HAP-1 (cell line): ENCODE results near the gene CHST5.
"Not testable (repeated sequence)": the region's sequence is repeated elsewhere in the genome, so short reads cannot be mapped to it uniquely, and the experiment has no call there.

ENCODE experiments used
- DNase-seq, 2 experiments: peaks; one replicate each; pipeline ENCODE4 v3.0.0-alpha.2; 2016 to 2020; ENCODE audit warnings: low spot score in 2 of 2
- H3K27me3 ChIP-seq: fragments of 250-450 bp; sonication (Bioruptor Pico); 2 replicates; pipeline ENCODE4 v1.5.1; 2020; ENCODE audit warnings: low read depth, mild to moderate bottlenecking, moderate library complexity
- H3K36me3 ChIP-seq: fragments of 250-450 bp; sonication (Bioruptor Pico); replicated peaks from 2 replicates; pipeline ENCODE4 v1.5.1; 2020; ENCODE audit warnings: mild to moderate bottlenecking
- H3K4me1 ChIP-seq: fragments of 250-450 bp; sonication (Bioruptor Pico); 2 replicates; pipeline ENCODE4 v1.5.1; 2020; ENCODE audit warnings: mild to moderate bottlenecking
- H3K4me3 ChIP-seq: fragments of 250-450 bp; sonication (Bioruptor Pico); 2 replicates; pipeline ENCODE4 v1.5.1; 2020; ENCODE audit warnings: mild to moderate bottlenecking, moderate library complexity
- H3K9me3 ChIP-seq: fragments of 250-450 bp; sonication (Bioruptor Pico); 2 replicates; pipeline ENCODE4 v1.5.1; 2020; ENCODE audit warnings: mild to moderate bottlenecking, moderate library complexity
- in situ Hi-C: fragments of 300-500 bp; cut with MboI; formaldehyde crosslinking; loops from 3 replicates; pipeline ENCODE4 v1.14.3; 2020; ENCODE audit warnings: low sequenced_read_pairs, inconsistent platforms, mixed read lengths

CHST5 gene

DNA sequence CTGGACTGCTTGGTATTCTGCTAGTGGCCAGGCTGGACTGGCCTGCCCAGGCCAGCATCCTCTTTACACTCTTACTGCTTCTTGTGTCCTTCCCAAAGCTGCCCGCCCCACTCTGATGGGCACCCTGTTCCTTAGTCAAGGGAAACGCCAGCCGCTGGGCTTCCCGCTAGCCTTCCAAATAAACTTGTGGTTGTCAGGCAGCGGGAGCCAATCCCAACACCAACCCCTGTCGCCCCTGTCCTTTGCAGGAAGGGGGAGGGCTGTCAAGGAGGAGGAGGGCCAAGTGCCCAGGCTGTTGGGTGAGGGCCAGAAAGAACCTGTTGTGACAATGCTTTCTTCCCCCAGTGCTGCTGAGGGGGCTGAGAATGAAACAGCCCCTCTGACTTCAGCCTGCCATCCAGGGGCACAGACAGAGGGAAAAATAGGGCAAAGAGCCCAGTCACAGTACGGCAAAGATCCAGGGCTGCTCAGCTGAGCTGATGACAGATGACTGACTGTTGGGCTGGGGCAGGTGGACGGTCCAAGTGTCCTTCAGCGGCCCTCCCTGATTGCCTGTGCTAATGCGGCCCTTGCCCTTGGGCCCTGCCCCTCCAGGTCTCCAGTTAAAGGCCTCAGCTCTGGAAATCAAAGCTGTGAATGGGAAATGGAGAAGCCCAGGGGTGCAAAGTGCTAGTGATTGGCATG, 3.1 kb upstream of the CHST5 start:
- H3K4me1 ChIP-seq, H3K4me3 ChIP-seq, H3K9me3 ChIP-seq, DNase-seq, H3K36me3 ChIP-seq, H3K27me3 ChIP-seq, in situ Hi-C loops: not testable (repeated sequence)

DNA sequence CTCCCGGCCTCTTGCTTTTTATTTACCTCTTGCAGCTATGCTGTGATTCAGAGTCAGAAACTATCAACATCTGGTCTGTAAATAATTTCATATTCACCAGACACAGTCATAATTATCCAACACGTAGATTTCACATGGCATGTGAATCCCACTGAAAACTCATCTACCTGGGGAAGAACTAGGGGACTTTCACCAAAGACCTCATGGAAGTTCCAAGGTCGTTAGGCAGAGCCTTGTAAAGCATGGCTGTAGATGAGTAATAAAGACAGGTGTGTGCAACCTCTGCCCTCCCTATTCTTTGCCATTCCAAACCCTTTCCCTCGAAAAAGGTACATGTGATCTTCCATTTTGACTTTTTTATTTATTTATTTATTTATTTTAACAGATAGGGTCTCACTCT, 1.9 kb upstream of the CHST5 start:
- in situ Hi-C loops = no loop called here
- H3K4me1 ChIP-seq = no peaks in the 10 kb centered on the region
- H3K4me3 ChIP-seq = no peak overlapping the region
- no peaks in the 10 kb centered on the region for H3K27me3 ChIP-seq
- no peaks in the 10 kb centered on the region for H3K9me3 ChIP-seq
- DNase-seq = no peak
- no peaks in the 10 kb centered on the region for H3K36me3 ChIP-seq

DNA sequence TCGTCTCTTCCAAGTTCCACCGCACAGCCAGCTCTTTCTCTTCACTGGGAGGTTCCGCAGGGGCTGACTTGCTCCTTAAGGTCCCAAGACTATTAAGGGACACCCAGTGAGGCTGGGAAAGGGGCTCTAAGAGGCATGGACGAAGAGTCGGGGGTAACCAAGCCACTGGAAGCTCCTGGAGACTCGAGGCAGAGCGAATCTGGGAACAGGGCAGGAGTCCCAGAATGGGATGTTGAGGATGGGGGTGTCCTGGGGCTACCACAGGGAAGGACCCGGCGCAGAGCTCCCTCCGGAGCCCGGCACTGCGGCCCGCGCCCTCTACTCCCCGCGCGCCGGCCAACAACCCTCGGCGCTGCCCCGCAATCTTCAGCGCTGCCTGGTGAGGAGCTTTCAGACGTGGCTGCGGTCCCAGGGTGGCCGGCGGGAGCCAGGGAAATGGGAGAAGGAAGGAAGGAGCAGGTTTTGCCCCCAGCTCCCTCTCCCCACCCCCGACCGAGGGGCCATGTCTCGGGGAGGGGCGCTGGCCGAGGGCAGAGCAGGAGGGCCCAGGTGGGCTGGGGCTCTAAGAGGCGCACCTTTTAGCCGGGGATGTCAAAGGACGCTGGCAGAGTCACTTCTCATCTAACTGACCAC, 581 bp downstream of the CHST5 start:
- Histone ChIP-seq H3K27me3 (no peaks in the 10 kb centered on the region), H3K36me3 (no peaks in the 10 kb centered on the region), H3K4me1 (no peaks in the 10 kb centered on the region), H3K9me3 (no peaks in the 10 kb centered on the region), H3K4me3 (no peak overlapping the region)
- in situ Hi-C loops = no loop called here
- no peak for DNase-seq

DNA sequence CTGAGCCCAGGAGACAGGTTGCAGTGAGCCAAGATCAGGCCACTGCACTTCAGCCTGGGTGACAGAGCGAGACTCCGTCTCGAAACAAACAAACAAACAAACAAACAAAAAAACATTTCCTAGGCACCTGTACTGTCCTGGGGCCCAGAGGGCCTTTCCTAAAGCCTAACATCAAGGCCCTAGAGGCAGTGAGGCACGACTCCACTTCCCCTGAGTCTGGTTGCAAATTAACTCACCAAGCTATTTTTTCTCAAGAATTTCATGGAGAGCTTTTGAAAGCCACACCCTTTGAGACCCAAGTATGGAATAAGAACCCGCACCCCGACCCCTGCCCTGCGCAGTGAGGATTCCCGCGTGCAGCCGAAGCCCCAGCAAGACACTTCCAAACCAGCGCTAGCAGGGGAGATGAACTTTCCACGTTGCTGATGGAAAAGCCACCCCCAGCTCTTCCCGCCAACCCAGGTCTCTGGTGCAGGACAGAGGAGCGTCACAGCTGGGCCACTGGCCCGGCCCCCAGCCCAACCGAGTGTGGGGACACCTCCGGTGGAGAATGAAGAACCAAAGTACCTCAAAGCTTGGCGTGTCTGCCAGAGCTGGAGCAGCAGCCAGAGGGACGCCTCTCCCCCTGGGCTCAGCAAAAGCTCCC, 1.2 kb downstream of the CHST5 start:
- H3K27me3 ChIP-seq = no peaks in the 10 kb centered on the region
- no peaks in the 10 kb centered on the region for H3K9me3 ChIP-seq
- in situ Hi-C loops = no loop called here
- DNase-seq = no peak
- no peaks in the 10 kb centered on the region for H3K36me3 ChIP-seq
- no peak overlapping the region for H3K4me3 ChIP-seq
- no peaks in the 10 kb centered on the region for H3K4me1 ChIP-seq

DNA sequence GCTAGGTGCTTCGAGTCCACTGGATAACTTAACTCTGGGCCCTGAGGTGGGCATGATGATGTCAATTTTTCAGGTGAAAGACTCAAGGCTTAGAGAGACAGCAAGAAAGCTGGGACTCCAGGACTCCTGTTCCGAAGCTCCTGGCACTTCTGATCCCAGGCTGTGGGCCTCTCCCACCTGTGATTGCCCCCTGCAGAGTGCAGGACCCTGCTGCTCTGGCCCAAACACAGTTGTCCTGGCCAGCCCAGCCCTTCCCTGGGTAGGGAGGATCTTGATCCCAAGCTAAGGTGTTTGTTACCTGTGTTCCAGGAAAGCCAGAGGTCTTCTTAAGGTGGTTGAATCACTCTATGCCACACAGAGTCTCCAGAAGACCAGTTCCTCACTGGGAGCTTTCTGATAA, 3.1 kb downstream of the CHST5 start:
- DNase-seq = no peak
- H3K27me3 ChIP-seq = no peaks in the 10 kb centered on the region
- H3K4me3 ChIP-seq = no peak overlapping the region
- no peaks in the 10 kb centered on the region for H3K4me1 ChIP-seq
- no peaks in the 10 kb centered on the region for H3K9me3 ChIP-seq
- H3K36me3 ChIP-seq = no peaks in the 10 kb centered on the region
- in situ Hi-C loops = no loop called here

DNA sequence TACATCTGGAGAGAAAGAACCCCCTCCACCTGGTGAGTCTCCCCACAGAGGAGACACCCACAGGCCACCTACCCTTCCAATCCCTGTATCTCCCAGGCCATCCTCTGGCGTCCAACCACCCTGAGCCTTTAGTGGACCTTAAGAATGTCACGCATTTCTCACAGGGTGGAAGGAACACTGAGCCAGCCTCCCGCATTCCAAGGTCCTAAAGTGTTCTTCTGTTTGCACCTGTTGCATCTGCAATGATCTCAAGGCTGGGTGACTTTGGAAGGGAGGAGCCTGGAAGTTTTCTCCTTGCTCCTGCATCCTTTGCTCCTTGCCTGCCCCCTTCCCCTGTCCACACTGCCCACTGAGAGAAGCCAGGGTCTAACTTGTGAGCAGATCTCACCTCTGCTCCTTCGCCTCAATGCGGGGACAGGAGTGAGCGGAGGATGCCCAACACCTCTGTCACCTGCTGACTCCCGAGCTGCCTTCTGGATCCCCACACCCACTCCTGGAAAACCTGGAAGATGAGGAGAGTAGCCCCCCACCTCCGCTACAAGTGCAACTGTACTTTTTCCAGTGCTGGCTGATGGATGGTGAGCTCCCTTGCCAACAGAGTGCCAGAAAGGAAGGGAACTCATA, 3.7 kb downstream of the CHST5 start:
- H3K27me3 ChIP-seq = no peaks in the 10 kb centered on the region
- H3K36me3 ChIP-seq = no peaks in the 10 kb centered on the region
- H3K9me3 ChIP-seq = no peaks in the 10 kb centered on the region
- no peak for DNase-seq
- in situ Hi-C loops = no loop called here
- no peak overlapping the region for H3K4me3 ChIP-seq
- no peaks in the 10 kb centered on the region for H3K4me1 ChIP-seq

DNA sequence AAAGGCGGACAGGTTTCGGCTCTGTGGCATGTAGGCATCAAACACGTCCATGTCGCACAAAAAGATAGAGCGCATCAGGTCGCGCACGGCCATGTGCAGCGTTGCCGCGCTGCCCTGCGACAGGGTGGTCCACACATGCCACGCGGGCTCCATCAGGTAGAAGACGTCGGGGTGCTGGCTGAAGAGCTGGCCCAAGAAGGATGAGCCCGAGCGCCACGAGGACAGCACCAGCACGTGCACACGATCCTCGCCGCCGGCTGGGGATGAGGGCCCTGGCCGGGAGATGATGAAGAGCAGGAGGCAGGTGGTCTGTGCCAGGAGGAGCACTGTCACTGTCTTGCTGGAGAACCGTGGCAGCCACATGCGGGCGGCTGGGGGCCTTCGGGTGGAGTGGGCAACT, 5.9 kb downstream of the CHST5 start:
- DNase-seq = no peak
- in situ Hi-C loops = no loop called here
- no peaks in the 10 kb centered on the region for H3K36me3 ChIP-seq
- no peaks in the 10 kb centered on the region for H3K27me3 ChIP-seq
- H3K9me3 ChIP-seq = no peaks in the 10 kb centered on the region
- H3K4me1 ChIP-seq = no peaks in the 10 kb centered on the region
- no peak overlapping the region for H3K4me3 ChIP-seq

DNA sequence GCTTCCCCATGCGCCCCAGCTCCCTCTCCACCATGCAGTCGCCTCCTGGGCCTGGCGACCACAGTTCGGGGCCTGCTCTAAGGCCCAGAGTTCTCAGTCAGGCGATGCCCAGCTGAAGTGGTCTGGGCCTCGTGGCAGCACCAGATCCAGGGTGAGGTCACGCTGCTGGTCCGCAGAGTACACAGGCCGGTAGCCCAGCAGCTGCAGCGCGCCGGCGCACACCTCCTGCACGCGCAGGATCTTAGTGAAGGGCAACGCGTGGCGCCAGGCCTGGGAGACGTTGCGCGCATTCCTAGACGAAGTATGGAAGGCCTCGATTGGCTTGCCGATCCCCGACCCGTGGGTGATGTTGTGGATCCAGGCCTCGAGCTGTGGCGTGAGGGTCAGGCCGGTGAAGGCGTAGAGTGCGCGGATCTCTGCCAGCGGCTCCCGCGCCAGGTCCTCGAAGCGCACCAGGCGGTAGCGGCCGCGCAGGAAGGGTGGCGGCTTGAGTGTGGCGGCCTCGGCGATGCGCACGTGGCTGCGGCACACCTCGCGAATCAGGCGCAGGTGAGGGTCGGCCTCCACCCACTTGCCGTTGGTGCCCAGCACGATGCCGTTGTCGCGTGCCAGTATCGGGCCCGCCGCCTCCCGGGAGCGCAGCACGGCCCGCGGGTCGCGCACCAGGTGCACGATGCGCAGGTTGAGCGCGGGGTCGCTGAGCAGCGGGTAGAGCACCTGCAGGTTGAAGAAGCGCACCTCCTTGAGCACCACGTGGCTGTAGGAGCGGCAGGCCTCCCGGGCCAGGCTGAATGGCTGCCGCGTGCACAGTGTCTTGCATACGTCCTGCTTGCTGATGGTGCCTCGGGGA, 6.6 kb downstream of the CHST5 start:
- Histone ChIP-seq H3K4me3 (no peak overlapping the region), H3K9me3 (no peaks in the 10 kb centered on the region), H3K4me1 (no peaks in the 10 kb centered on the region), H3K27me3 (no peaks in the 10 kb centered on the region), H3K36me3 (no peaks in the 10 kb centered on the region)
- DNase-seq = no peak
- in situ Hi-C loops = no loop called here

DNA sequence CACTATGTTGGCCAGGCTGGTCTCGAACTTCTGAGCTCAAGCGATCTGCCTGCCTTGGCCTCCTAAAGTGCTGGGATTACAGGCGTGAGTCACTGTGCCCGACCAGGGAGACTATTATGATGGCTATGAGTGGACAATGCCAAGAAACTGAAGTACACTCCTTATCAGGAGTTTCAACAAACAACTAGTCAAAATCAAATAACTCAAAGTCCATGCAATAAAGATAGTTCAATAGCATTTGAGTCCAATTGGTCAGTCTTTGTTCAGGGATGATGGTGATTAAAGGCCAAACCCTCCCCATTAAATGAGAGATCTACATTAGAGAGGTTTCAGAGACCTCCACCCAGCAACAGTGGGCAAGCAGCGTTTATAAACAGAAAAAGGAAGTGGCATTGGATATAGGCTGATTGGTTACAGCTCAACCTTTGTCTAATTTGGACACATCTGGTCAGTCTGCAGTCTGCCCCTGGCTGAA, 8.0 kb downstream of the CHST5 start:
- Histone ChIP-seq H3K36me3 (no peaks in the 10 kb centered on the region), H3K27me3 (no peaks in the 10 kb centered on the region), H3K9me3 (no peaks in the 10 kb centered on the region), H3K4me3 (no peak overlapping the region), H3K4me1 (no peaks in the 10 kb centered on the region)
- in situ Hi-C loops = no loop called here
- DNase-seq = no peak

DNA sequence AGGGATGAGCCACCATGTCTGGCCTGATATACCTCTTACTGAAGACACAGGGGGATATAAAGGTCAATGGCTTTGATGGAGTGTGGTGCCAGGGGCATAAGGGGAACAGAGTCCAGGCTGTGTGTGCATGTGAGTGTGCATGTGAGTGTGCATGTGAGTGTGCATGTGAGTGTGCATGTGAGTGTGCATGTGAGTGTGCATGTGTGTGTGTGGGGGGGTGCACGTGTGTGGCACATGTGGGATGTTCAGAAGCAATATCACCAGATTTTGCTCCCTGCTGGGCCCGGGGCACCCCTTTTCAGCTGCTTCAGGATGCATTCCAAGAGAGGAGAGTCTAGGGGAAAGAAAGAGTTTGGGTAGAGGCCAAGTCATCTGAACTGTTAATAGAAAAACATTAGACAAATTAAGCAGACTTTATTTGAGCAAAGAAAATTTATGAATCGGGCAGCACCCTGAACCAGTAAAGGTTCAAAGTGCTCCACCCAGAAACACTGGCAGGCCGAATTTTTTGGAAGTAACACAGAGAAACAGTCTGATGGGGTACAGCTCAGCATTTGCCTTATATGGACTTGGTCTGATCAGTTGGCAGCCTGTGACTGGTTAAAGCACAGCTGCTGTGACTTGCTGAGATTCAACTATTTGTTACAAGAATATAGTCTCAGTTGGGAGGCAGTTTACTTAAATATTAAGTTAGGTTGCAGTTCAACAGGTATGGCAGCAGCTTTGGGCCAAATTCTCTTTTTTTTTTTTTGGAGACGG, 9.7 kb downstream of the CHST5 start:
- DNase-seq = no peak
- no peaks in the 10 kb centered on the region for H3K4me1 ChIP-seq
- H3K27me3 ChIP-seq = no peaks in the 10 kb centered on the region
- H3K36me3 ChIP-seq = no peaks in the 10 kb centered on the region
- no peaks in the 10 kb centered on the region for H3K9me3 ChIP-seq
- H3K4me3 ChIP-seq = no peak overlapping the region
- in situ Hi-C loops = no loop called here

DNA sequence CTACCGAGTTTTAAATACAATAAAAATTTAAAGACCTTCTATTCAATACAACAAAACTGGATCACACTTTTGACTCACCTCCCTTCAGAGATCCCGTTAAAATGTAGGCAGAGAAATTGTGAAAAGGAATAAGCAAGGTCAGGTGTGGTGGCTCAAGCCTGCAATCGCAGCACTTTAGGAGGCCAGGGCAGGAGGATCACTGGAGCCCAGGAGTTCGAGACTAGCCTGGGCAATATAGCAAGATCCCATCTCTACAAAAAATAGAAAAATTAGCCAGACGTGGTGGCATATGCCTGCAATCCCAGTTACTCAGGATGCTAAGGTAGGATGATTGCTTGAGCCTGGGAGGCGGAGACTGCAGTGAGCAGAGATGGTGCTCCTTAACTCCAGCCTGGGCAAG, 16.7 kb downstream of the CHST5 start:
- Histone ChIP-seq H3K36me3 (no peaks in the 10 kb centered on the region), H3K4me1 (no peaks in the 10 kb centered on the region), H3K27me3 (no peaks in the 10 kb centered on the region), H3K9me3 (no peaks in the 10 kb centered on the region), H3K4me3 (no peak overlapping the region)
- no peak for DNase-seq
- in situ Hi-C loops = no loop called here

DNA sequence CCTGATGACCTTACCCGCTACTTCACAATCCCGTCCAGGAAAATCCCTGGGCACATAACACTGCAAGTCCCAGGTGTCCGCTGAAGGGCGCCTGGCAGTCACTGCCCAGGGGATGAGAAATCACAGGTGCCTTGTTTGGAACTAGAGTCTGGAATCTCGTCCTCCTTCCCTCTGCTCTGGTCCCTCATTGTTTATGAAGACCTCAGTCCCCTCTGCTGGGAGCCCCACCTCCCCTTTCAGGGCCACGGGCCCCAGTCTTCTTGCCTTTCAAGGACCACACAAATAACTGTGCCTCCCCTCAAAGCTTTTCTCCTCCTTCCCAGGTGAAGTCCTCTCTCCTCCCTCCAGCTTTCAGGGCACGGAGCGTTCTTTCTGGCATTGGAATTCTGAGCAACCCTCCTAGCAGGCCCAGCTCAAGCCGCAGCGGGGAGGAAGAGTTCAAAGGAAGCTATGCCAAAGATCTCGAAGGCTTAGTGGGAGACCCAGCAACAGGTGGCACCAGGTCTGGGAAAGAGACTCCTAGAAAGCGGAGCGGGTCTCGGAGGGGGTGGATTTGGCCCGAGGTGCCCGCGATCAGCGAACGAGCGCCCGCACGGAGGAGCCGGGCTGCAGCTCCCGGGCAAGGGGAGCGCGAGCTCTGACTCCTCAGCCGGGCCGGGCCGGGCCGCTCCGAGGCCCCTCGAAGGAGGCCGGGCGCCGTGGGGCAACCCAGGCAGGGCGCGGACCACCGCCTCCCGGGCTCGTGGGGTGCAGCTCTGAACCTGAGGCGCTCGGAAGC, 19.5 kb downstream of the CHST5 start:
- H3K27me3 ChIP-seq, in situ Hi-C loops, H3K4me1 ChIP-seq, H3K9me3 ChIP-seq, H3K36me3 ChIP-seq: not testable (repeated sequence)
- peak overlapping the region; percentile 97 for H3K4me3 ChIP-seq
- DNase-seq = peak in 1 of 2 experiments; percentile 19
